CD14-positive monocyte (primary cell): ENCODE measurements around the gene BOLA3. TPM values are rescaled to one million over a fixed set of nuclear protein-coding genes. Genes with fewer than 3 reads are reported as not detected.

Source experiments
- DNase-seq, 3 donors: peaks; one replicate each; pipeline ENCODE4 v3.0.0-alpha.2; 2011 to 2022
- H2AFZ ChIP-seq: 2 replicates; pipeline ENCODE4 v1.6.0; 2012; ENCODE audit warnings: mild to moderate bottlenecking, low read depth, low read length, inconsistent platforms; ENCODE audit not compliant: insufficient read depth, poor library complexity, severe bottlenecking
- H3K27ac ChIP-seq, 2 donors: 1 replicate in 1 of 2; 2 replicates in 1 of 2; pipeline ENCODE4 v1.5.1; 2012 to 2013; ENCODE audit warnings: low read length in 2 of 2, control low read depth in 1 of 2, inconsistent platforms in 1 of 2, low read depth in 1 of 2, mild to moderate bottlenecking in 1 of 2
- H3K27me3 ChIP-seq, 2 donors: one replicate each; pipeline versions ENCODE4 v1.6.0 to v1.6.1; 2011 to 2013; ENCODE audit warnings: low read length in 2 of 2; ENCODE audit not compliant: control insufficient read depth in 2 of 2, insufficient read depth in 2 of 2
- H3K36me3 ChIP-seq, 2 donors: replicated peaks in 1 of 2; 1 replicate in 1 of 2; 2 replicates in 1 of 2; pipeline versions ENCODE4 v1.5.1 to v1.6.1; 2012 to 2013; ENCODE audit warnings: low read length in 2 of 2, control low read depth in 1 of 2, inconsistent platforms in 1 of 2, mild to moderate bottlenecking in 1 of 2; ENCODE audit not compliant: insufficient read depth in 2 of 2, control insufficient read depth in 1 of 2
- H3K4me1 ChIP-seq, 2 donors: 1 replicate in 1 of 2; 2 replicates in 1 of 2; pipeline versions ENCODE4 v1.5.1 to v1.6.1; 2012 to 2013; ENCODE audit warnings: low read length in 2 of 2, control low read depth in 1 of 2, inconsistent platforms in 1 of 2, mild to moderate bottlenecking in 1 of 2, moderate library complexity in 1 of 2; ENCODE audit not compliant: insufficient read depth in 2 of 2, control insufficient read depth in 1 of 2
- H3K4me2 ChIP-seq: replicated peaks from 2 replicates; pipeline ENCODE3; 2012; ENCODE audit warnings: low read length, moderate library complexity, mild to moderate bottlenecking; ENCODE audit not compliant: poor library complexity, severe bottlenecking; ENCODE audit errors: extremely low read depth
- H3K4me3 ChIP-seq, 3 experiments: fragments of 200-600 bp in 1 of 3; sonication (generic) in 1 of 3; replicated peaks in 1 of 3; 1 replicate in 2 of 3; 2 replicates in 1 of 3; pipeline ENCODE4 v1.5.1; 2011 to 2013; ENCODE audit warnings: low read length in 3 of 3, mild to moderate bottlenecking in 3 of 3, control low read depth in 2 of 3, low read depth in 2 of 3, inconsistent platforms in 1 of 3, moderate library complexity in 1 of 3
- H3K79me2 ChIP-seq: 2 replicates; pipeline ENCODE4 v1.6.0; 2012; ENCODE audit warnings: mild to moderate bottlenecking, control low read depth, inconsistent platforms, low read length, moderate library complexity; ENCODE audit not compliant: insufficient read depth
- H3K9ac ChIP-seq: 2 replicates; pipeline ENCODE4 v1.6.0; 2017; ENCODE audit warnings: low read length, mild to moderate bottlenecking; ENCODE audit not compliant: insufficient read depth, poor library complexity, severe bottlenecking
- H3K9me3 ChIP-seq, 2 donors: replicated peaks in 1 of 2; 1 replicate in 1 of 2; 2 replicates in 1 of 2; pipeline versions ENCODE4 v1.5.1 to v1.6.1; 2012 to 2013; ENCODE audit warnings: low read length in 2 of 2, control low read depth in 1 of 2; ENCODE audit not compliant: control insufficient read depth in 1 of 2, insufficient read depth in 1 of 2
- H4K20me1 ChIP-seq: 2 replicates; pipeline ENCODE4 v1.6.0; 2012; ENCODE audit warnings: mild to moderate bottlenecking, low read length, control low read depth, moderate library complexity; ENCODE audit not compliant: insufficient read depth
- H3K27ac Mint-ChIP-seq, 7 donors: one replicate each; pipeline ENCODE4 v1.8.0; 2020; ENCODE audit warnings: mild to moderate bottlenecking in 7 of 7, mixed read lengths in 7 of 7, moderate library complexity in 6 of 7, inconsistent platforms in 2 of 7
- H3K27me3 Mint-ChIP-seq, 3 donors: one replicate each; pipeline ENCODE4 v1.8.0; 2021 to 2022; ENCODE audit warnings: low read depth in 3 of 3, mild to moderate bottlenecking in 3 of 3, mixed read lengths in 3 of 3, moderate library complexity in 3 of 3, inconsistent platforms in 1 of 3
- H3K36me3 Mint-ChIP-seq, 2 donors: one replicate each; pipeline ENCODE4 v1.8.0; 2020; ENCODE audit warnings: mixed read lengths in 2 of 2, inconsistent platforms in 1 of 2, mild to moderate bottlenecking in 1 of 2
- H3K4me1 Mint-ChIP-seq: one replicate; pipeline ENCODE4 v1.8.0; 2020; ENCODE audit warnings: mild to moderate bottlenecking, mixed read lengths
- H3K4me3 Mint-ChIP-seq, 2 donors: one replicate each; pipeline ENCODE4 v1.8.0; 2020; ENCODE audit warnings: mild to moderate bottlenecking in 2 of 2, mixed read lengths in 2 of 2, moderate library complexity in 1 of 2
- H3K9me3 Mint-ChIP-seq, 7 donors: one replicate each; pipeline ENCODE4 v1.8.0; 2020 to 2022; ENCODE audit warnings: mixed read lengths in 7 of 7, mild to moderate bottlenecking in 6 of 7, moderate library complexity in 6 of 7, inconsistent platforms in 2 of 7
- CTCF ChIP-seq: fragments of 200-600 bp; IDR thresholded peaks from one replicate; pipeline ENCODE4 v1.8.0; 2022; ENCODE audit warnings: antibody characterized with exemption, mild to moderate bottlenecking
- WGBS: methylation state at CpG from one replicate; pipeline ENCODE4 v1.1.5; 2013; ENCODE audit warnings: missing lambda C conversion rate; ENCODE audit not compliant: insufficient coverage; 5-methylcytosine and 5-hydroxymethylcytosine counted together
- intact Hi-C, 2 donors: fragments of 100-400 bp; cut with micrococcal nuclease; formaldehyde crosslinking; loops; one replicate each; pipeline versions ENCODE4 v1.15.0 to v1.15.1; 2023
- polyA plus RNA-seq, 3 donors: library from polyadenylated mRNA; depleted of rRNA in 1 of 3; unstranded in 2 of 3; stranded (reverse) in 1 of 3; fragments of 300-500 nt in 2 of 3; fragments of >200 nt in 1 of 3; fragmentation: Illumina TruSeq in 2 of 3; gene quantifications; 1 replicate in 2 of 3; 2 replicates in 1 of 3; pipeline ENCODE4 v1.2.3, GENCODE V29; 2012 to 2021

The BOLA3 gene
- polyA plus RNA-seq, 3 donors, result 3.9 to 8.0 (median 7.7) TPM

- WGBS, result 98% methylated on average over 7 of the region's 7 CpGs
- H2AFZ ChIP-seq, result no peak overlapping the region
- Mint-ChIP-seq H3K9me3 (no peaks in the 10 kb centered on the region), H3K4me3 (no peak overlapping the region), H3K27ac (peak overlapping the region in 1 of 7 donors; percentile 58), H3K4me1 (no peaks in the 10 kb centered on the region), H3K36me3 (peaks cover 24 to 42% of the 10 kb centered on the region in 2 donors), H3K27me3 (peaks cover 0 to 2% (median 0%) of the 10 kb centered on the region in 3 donors)
- no peak overlapping the region for H3K4me3 ChIP-seq
- peaks cover 15% of the 10 kb centered on the region for H3K79me2 ChIP-seq
- peaks cover 31 to 44% of the 10 kb centered on the region in 2 donors for H3K36me3 ChIP-seq
- no peak overlapping the region for H3K27ac ChIP-seq
- no peaks in the 10 kb centered on the region for H3K27me3 ChIP-seq
- DNase-seq, result no peak
- H3K9me3 ChIP-seq, result no peaks in the 10 kb centered on the region
- no peak overlapping the region for H3K4me2 ChIP-seq
- H3K9ac ChIP-seq, result no peak overlapping the region
- H4K20me1 ChIP-seq, result peaks cover 51% of the 10 kb centered on the region
- peaks cover 17 to 21% of the 10 kb centered on the region in 2 donors for H3K4me1 ChIP-seq
- TF ChIP-seq CTCF, result no peak
- intact Hi-C loops, result loop anchor here in 1 of 2 donors (10.0 kb wide), 2 partner anchors 65 to 325 kb away; partner anchors contain the start of gene STAMBP
These were observed 2.0 kb upstream of the BOLA3 start for GRCh38 chr2:74149570-74150319.

GRCh38 chr2:74149247-74149525 lies 1.5 kb upstream of the BOLA3 start:
- intact Hi-C loops, result loop anchor here in 1 of 2 donors (10.0 kb wide), 2 partner anchors 66 to 324 kb away; partner anchors contain the start of gene STAMBP
- Histone ChIP-seq H3K9ac (no peak overlapping the region), H3K4me1 (peaks cover 17 to 21% of the 10 kb centered on the region in 2 donors), H3K4me3 (no peak overlapping the region), H4K20me1 (peaks cover 45% of the 10 kb centered on the region), H3K79me2 (peaks cover 15% of the 10 kb centered on the region), H2AFZ (no peak overlapping the region), H3K27me3 (no peaks in the 10 kb centered on the region), H3K4me2 (no peak overlapping the region), H3K9me3 (no peaks in the 10 kb centered on the region), H3K36me3 (peaks cover 28 to 38% of the 10 kb centered on the region in 2 donors), H3K27ac (no peak overlapping the region)
- Mint-ChIP-seq H3K4me3 (no peak overlapping the region), H3K36me3 (peaks cover 21 to 38% of the 10 kb centered on the region in 2 donors), H3K4me1 (no peaks in the 10 kb centered on the region), H3K9me3 (no peaks in the 10 kb centered on the region), H3K27ac (no peak overlapping the region), H3K27me3 (peaks cover 0 to 2% (median 0%) of the 10 kb centered on the region in 3 donors)
- TF ChIP-seq CTCF, result no peak
- DNase-seq, result no peak
- WGBS, result 100% methylated on average over 1 of the region's 5 CpGs
